Fibroblast of lung (primary cell): Measurements from ENCODE around the gene DNAJB1. TPM values are rescaled to one million over a fixed set of nuclear protein-coding genes. Genes with fewer than 3 reads are reported as not detected.
A peak's percentile ranks its signal among the peaks of the same experiment; 100 is the strongest.

Source experiments
- DNase-seq, 2 donors: peaks; one replicate each; pipeline versions ENCODE4 v3.0.0 to v3.0.0-alpha.2; 2010; ENCODE audit warnings: low read depth in 2 of 2
- H2AFZ ChIP-seq: 2 replicates; pipeline ENCODE4 v1.5.1; 2012; ENCODE audit warnings: low read length, control low read depth, inconsistent platforms
- H3K27ac ChIP-seq: 2 replicates; pipeline ENCODE4 v1.5.1; 2011; ENCODE audit warnings: low read length, control low read depth; ENCODE audit not compliant: insufficient read depth
- H3K27me3 ChIP-seq: 2 replicates; pipeline ENCODE4 v1.5.1; 2011; ENCODE audit warnings: mild to moderate bottlenecking, low read length; ENCODE audit not compliant: control insufficient read depth, insufficient read depth
- H3K36me3 ChIP-seq: 2 replicates; pipeline ENCODE4 v1.5.1; 2011; ENCODE audit warnings: low read length; ENCODE audit not compliant: control insufficient read depth, insufficient read depth
- H3K4me1 ChIP-seq: 2 replicates; pipeline ENCODE4 v1.5.1; 2011; ENCODE audit warnings: low read length; ENCODE audit not compliant: control insufficient read depth, insufficient read depth; ENCODE audit errors: extremely low read depth
- H3K4me2 ChIP-seq: 2 replicates; pipeline ENCODE4 v1.5.1; 2011; ENCODE audit warnings: low read length, control low read depth; ENCODE audit not compliant: insufficient read depth; ENCODE audit errors: extremely low read depth
- H3K4me3 ChIP-seq, 4 experiments: fragments of 200-600 bp in 1 of 4; sonication (generic) in 1 of 4; replicated peaks in 1 of 4; 2 replicates each; pipeline ENCODE4 v1.5.1; 2011 to 2016; ENCODE audit warnings: low read length in 4 of 4, low read depth in 3 of 4, mild to moderate bottlenecking in 3 of 4, control low read depth in 2 of 4, inconsistent platforms in 1 of 4, mixed read lengths in 1 of 4; ENCODE audit not compliant: insufficient read depth in 1 of 4; ENCODE audit errors: control extremely low read depth in 1 of 4
- H3K79me2 ChIP-seq: 2 replicates; pipeline ENCODE4 v1.5.1; 2012; ENCODE audit warnings: mild to moderate bottlenecking, low read length, inconsistent platforms; ENCODE audit not compliant: control insufficient read depth, insufficient read depth
- H3K9ac ChIP-seq: 2 replicates; pipeline ENCODE4 v1.5.1; 2011; ENCODE audit warnings: mild to moderate bottlenecking, low read length, control low read depth; ENCODE audit not compliant: insufficient read depth
- H3K9me3 ChIP-seq: 2 replicates; pipeline ENCODE4 v1.5.1; 2012; ENCODE audit warnings: low read depth, low read length; ENCODE audit not compliant: control insufficient read depth, insufficient read depth
- H4K20me1 ChIP-seq: 2 replicates; pipeline ENCODE4 v1.5.1; 2011; ENCODE audit warnings: low read length; ENCODE audit not compliant: control insufficient read depth, insufficient read depth; ENCODE audit errors: extremely low read depth
- EZH2 ChIP-seq: IDR thresholded peaks from 2 replicates; pipeline ENCODE4 v1.5.1; 2012; ENCODE audit warnings: low read length, control low read depth, mild to moderate bottlenecking; ENCODE audit errors: missing control alignments
- polyA plus RNA-seq, 2 donors: library from polyadenylated mRNA; depleted of rRNA in 1 of 2; stranded (reverse) in 1 of 2; unstranded in 1 of 2; fragments of >200 nt; gene quantifications; 2 replicates each; pipeline ENCODE4 v1.2.1, GENCODE V29; 2011 to 2012; ENCODE audit warnings: missing spikeins in 1 of 2
- total RNA-seq: library from RNA; depleted of rRNA; stranded (reverse); fragments of >200 nt; gene quantifications from 2 replicates; pipeline ENCODE4 v1.2.1, GENCODE V29; 2014
- TF ChIP-seq, protein P1 (sequence below), 2 donors: IDR thresholded peaks in 1 of 2; conservative IDR thresholded peaks in 1 of 2; 1 replicate in 1 of 2; 2 replicates in 1 of 2; pipeline ENCODE4 v1.5.1; 2011 to 2012; ENCODE audit warnings: low read length in 2 of 2, control low read depth in 1 of 2, inconsistent platforms in 1 of 2, low read depth in 1 of 2, mild to moderate bottlenecking in 1 of 2

Gene DNAJB1
- total and polyA plus RNA-seq, 2 donors (not counting 1 experiment from before 2014, with no cell fraction given) = 87.3 to 87.7 TPM

GRCh38 chr19:14550201-14550754, 32.1 kb upstream of the DNAJB1 start:
- Histone ChIP-seq H3K36me3 (no peaks in the 10 kb centered on the region), H4K20me1 (no peaks in the 10 kb centered on the region), H2AFZ (no peak overlapping the region), H3K4me2 (no peak overlapping the region), H3K9ac (no peak overlapping the region), H3K4me1 (no peaks in the 10 kb centered on the region), H3K27ac (no peak overlapping the region), H3K9me3 (no peaks in the 10 kb centered on the region), H3K27me3 (no peaks in the 10 kb centered on the region), H3K79me2 (no peaks in the 10 kb centered on the region), H3K4me3 (no peak overlapping the region)
- peak in 1 of 2 donors; percentile 44 for DNase-seq
- no peak for TF ChIP-seq EZH2
- TF ChIP-seq, protein P1, sequence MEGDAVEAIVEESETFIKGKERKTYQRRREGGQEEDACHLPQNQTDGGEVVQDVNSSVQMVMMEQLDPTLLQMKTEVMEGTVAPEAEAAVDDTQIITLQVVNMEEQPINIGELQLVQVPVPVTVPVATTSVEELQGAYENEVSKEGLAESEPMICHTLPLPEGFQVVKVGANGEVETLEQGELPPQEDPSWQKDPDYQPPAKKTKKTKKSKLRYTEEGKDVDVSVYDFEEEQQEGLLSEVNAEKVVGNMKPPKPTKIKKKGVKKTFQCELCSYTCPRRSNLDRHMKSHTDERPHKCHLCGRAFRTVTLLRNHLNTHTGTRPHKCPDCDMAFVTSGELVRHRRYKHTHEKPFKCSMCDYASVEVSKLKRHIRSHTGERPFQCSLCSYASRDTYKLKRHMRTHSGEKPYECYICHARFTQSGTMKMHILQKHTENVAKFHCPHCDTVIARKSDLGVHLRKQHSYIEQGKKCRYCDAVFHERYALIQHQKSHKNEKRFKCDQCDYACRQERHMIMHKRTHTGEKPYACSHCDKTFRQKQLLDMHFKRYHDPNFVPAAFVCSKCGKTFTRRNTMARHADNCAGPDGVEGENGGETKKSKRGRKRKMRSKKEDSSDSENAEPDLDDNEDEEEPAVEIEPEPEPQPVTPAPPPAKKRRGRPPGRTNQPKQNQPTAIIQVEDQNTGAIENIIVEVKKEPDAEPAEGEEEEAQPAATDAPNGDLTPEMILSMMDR (conservative IDR thresholded peaks at IDR 0.05 in 1 of 2, IDR thresholded peaks at IDR 0.05 in 1 of 2; ENCODE audit: low read depth in 1 of 2, low read length in 2 of 2) = no peak

DNA sequence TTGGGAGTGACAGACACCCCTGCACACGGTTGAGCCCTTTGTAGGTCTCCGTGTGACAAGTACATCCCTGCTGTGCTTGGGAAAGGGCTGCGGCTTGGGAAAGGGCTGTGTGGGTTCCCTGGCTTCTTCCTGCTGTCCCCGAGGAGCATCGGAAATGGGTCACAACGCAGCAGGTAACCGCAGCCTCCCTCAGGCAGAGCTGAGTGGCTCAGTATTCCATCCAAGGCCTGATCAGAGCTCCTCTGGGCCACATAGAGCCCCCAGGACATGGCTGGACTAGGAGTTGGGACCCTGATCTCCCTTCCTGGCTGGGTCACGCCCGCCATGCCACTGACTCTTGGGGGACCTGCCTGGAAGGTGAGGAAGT, 27.5 kb upstream of the DNAJB1 start:
- H3K4me2 ChIP-seq = no peak overlapping the region

GRCh38 chr19:14544977-14545715, 26.9 kb upstream of the DNAJB1 start:
- H3K79me2 ChIP-seq = peaks cover 2% of the 10 kb centered on the region
- no peak overlapping the region for H3K4me3 ChIP-seq
- no peak overlapping the region for H3K9ac ChIP-seq
- no peaks in the 10 kb centered on the region for H3K27me3 ChIP-seq
- no peak overlapping the region for H3K4me2 ChIP-seq
- no peak overlapping the region for H3K27ac ChIP-seq
- H3K9me3 ChIP-seq = no peaks in the 10 kb centered on the region
- DNase-seq = peak in 1 of 2 donors; percentile 30
- H3K4me1 ChIP-seq = no peaks in the 10 kb centered on the region
- no peaks in the 10 kb centered on the region for H3K36me3 ChIP-seq
- no peak overlapping the region for H2AFZ ChIP-seq
- TF ChIP-seq, protein P1 (conservative IDR thresholded peaks at IDR 0.05 in 1 of 2, IDR thresholded peaks at IDR 0.05 in 1 of 2; ENCODE audit: low read depth in 1 of 2, low read length in 2 of 2) = no peak
- no peak for TF ChIP-seq EZH2
- no peaks in the 10 kb centered on the region for H4K20me1 ChIP-seq

More for the DNA sequence above, 27.5 kb upstream of the DNAJB1 start:
- Histone ChIP-seq H3K9me3 (no peaks in the 10 kb centered on the region), H3K79me2 (peaks cover 2% of the 10 kb centered on the region), H3K4me3 (no peak overlapping the region), H4K20me1 (no peaks in the 10 kb centered on the region), H3K9ac (no peak overlapping the region), H3K27me3 (no peaks in the 10 kb centered on the region), H3K27ac (no peak overlapping the region), H2AFZ (no peak overlapping the region), H3K36me3 (no peaks in the 10 kb centered on the region), H3K4me1 (no peaks in the 10 kb centered on the region)
- no peak for DNase-seq
- TF ChIP-seq EZH2 = no peak
- TF ChIP-seq, protein P1 (conservative IDR thresholded peaks at IDR 0.05 in 1 of 2, IDR thresholded peaks at IDR 0.05 in 1 of 2; ENCODE audit: low read depth in 1 of 2, low read length in 2 of 2) = no peak
